MV-4-11 (cell line): ENCODE results near the gene SPOP.
"Not testable (repeated sequence)": the region's sequence is repeated elsewhere in the genome, so short reads cannot be mapped to it uniquely, and the experiment has no call there.

Source experiments
- DNase-seq: peaks from one replicate; lab custom pipeline; 2025; lab: John Stamatoyannopoulos, UW

SPOP gene

DNA sequence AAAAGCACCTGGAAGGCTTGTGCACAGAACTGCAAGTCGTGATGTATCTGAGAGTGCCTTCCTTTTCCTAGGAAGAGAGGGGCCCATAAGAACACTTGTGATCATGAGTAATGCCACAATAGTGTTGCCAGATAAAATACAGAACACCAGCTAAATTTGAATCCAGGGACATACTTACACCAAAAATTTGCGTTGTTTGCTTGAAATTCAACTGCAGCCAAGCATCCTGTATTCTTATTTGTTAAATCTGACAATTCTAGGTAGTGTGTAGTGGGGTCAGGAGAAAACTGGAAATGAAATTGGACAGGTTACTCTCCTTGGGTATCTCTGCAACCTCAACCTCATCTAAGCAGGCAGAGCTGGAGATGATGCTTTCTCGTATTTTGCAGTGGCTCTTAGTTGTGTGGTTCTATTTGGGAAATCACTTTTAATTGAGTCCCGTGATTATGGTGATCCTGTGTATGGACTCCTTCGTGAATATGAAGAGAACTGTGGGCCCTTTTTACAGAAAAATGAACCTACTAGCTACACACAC, 17.9 kb upstream of the SPOP start:
- DNase-seq: no peak

DNA sequence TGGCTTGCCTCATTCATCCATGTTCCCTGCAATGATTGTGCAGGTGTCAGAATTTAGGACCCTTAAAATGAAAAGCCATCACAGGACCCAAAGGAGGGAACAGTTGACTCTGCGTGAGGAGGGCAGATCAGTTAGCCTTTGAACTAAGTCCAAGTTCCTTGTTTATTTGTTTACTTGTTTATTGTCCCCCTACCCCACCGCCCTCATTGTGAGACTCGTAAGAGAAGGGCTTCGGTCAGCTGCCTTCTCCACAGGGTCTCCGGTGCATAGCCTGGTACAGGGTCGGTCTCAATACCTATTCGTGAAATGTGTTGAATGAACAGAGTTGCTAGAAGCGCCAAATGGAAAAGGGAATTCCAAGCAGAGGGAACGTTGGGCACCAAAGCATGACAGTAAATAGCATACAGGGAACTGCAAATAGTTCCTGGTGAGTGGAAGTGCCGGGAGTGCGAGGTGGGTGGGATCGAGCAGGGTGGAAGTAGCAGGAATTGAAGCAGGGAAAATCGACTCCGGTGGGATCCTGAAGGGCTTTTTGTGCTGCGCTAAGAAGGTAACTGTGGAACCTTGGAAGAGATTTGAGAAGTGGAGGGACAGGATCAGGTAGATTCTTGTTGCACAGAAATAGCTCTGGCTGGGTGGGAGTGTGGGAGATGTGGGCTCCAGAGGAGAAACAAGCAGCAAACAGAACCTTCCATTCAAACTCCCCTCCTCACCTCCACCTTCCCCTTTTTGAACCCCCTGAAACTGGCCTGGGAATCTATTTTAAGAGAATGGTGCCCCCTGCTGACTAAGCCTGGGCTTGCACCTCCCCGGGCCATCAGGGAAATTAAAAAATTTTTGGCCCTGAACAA, 17.2 kb upstream of the SPOP start:
- peak; percentile 52 for DNase-seq

DNA sequence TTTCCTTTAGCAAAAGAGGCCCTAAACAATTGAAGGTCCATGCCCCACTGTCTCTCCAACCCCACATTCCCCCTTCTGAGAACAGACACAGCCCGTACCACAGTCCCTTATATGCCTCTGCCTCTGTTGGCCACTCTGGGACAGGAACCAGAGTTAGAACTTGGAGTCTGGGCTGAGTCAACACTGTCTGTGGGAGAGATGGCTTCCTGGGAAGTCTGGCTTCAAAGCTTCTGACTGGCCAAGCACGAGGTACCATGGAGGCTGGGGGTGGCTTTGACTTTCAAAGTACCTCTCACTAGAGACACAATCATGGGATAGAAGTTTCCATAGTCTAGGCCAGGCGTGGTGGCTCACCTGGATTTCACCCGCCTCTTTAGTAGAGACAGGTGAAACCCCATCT, 14.9 kb upstream of the SPOP start:
- no peak for DNase-seq

DNA sequence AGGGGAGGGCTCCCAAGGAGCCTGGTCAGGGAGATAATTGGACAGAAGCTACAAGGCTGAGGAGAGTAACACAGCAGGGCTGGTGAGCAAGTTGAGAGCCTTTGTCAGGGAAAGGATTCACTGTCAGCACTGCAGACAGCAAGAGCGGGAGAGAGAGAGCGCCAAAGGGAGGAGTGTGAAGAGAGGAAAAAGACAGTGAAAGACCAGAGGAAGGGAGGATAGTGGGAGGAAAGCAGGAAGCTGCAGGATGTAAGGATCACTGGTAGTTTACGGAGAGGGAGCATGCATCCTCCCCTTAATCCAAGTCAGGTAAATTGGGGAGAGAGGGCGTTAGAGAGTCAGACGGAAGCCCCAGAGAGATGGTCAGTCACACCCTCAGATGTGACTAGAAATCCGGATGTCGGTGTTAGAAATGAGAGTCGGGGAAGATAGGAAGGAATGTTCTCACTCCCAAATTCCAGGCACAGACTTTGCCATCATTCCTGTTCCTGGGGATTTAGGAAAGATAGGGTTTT, 13.8 kb upstream of the SPOP start:
- no peak for DNase-seq

DNA sequence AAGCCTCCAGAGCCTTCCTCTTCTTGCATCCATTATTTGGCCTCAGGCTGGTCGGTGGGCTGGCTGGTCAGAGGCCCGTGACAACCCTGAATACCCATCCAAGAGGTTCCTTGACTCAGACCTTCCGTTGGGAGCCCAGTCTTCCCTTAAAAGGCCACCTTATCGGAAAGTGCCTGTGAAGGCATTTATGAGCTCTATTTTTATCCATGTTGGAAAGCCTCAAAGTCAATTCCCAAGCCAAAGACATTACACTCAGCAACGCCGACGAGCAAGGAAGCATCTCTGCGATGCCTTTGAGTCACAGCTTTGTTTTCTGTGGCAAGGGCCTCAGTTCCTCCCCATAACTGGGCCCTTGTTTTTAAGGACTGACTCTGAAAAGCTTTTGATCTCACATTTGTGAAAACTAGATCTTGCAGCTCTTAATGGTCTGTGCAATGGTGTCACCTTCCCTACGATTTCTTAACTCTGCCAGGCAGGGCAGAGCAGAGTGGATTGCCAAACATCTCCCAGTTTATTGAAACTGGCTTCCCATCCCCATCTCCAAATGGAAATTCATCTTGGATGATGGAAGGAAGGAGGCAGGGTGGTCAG, 13.3 kb upstream of the SPOP start:
- no peak for DNase-seq

DNA sequence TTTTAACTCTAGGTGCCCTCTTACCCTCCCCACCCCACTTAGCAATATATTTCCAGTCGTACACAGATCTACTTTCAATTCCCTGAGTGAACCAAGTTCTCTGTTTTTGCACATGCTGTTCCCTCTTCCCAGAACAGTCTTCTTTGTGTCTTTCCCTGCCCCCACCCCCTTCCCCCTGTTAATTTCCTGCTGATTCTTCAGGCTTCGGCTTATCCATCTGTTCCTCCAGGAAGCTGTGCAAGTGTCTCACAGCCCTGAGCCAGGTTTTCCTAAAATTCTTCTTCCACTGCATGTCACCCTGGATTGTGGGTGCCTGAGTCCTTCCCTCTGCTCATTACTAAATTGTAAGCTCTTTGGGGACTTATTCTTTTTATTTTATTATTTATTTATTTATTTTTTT, 12.4 kb upstream of the SPOP start:
- DNase-seq: no peak

DNA sequence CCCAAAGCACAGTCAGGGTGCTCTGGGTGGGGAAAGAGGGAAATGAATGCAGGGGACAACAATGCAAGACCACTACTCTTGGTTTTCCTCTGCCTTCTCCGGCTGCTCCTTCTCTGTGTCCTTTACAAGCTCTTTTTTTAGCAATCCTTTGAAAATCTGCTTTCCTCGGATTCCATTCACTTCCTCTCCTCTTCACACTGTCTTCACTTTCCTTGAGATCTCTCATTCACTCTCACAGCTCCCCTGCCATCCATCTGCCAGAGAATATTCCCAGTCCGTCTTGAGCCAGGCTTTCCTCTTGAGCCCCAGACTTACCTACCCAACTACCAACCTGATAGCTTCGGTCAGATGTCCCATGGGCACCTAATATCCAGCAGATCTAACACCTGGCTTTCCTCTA, 11.0 kb upstream of the SPOP start:
- DNase-seq: no peak

DNA sequence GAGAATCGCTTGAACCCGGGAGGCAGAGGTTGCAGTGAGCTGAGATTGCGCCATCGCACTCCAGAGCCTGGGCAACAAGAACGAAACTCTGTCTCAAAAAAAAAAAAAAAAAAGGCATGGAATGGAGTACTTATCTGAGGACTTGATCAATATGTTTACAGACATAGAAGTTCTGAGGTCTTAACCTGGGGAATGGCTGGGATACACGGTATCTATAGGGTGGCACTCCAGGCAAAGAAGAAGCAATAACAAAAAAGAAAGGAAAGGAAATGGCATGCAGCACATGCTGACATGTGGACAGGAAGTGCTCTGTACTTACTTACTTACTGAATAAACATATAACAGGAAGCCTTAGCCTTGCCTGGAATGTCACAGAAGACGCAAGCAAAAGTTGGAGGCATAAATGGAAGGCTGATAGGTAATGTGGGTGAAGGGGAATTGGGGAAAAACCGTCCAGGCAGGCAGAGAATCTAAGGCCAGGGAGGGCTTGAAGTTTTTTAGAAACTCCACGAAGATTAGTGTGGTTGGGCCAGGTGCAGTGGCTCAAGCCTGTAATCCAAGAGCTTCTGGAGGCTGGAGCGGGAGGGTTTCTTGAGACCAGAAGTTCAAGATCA, 10.1 kb upstream of the SPOP start:
- DNase-seq: peak; percentile 56

DNA sequence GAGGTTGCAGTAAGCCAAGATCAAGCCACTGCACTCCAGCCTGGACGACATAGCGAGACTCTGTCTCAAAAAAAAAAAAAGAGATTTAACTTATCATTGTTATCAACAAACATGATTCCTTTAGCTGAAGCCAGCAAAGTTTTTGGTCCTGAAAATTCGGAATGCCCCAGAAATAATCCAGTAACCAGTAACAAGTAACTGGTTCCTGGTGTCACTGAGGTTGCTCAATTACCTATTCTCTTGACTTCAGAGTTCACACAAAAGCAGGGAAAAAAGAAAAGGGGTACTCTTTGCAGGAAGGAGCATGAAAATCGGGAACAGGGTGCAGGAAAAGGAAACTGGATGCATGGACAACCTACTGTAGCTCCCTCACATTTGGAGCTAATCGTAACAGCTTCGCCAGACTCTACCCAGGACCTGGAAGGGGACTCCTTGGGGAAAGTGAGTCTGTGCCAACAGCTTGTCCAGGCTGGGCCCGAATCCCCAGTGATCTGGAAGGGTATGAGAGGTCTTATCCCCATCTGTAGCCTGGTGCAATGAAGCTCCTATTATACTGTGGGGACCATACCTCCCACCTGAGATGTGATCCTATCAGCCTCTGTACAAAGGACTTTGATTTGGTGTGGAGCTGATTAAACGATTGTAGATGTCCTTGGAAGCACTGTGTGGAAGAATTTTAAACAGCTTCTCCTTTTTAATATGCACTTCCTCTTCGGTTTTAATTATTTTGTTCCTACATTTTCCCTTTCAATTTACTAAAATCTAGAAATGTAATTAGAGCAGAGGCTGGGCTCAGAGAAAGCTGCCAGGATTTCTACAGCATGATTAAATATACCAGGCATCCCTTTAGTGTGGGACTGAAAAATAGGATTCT, 3.4 kb upstream of the SPOP start:
- DNase-seq: peak; percentile 27

DNA sequence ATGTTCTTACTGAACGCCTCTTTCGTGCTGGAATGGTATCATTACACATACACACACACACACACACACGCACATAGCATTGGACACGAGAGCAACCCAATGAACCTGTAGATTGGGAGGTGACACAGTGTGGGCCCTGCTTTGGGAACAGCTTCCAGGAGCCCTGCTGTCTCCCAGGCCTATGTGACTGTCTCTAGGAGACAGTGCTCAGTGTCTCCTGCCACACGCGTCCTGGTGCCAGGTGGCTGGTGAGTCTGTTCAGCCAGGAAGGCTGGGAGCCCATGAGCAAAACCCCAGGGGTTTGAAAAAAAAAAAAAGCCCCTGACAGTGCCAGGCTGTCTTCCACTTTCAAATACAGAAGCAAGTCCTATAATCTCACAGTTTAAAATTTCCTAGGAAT, 2.4 kb upstream of the SPOP start:
- DNase-seq: no peak

DNA sequence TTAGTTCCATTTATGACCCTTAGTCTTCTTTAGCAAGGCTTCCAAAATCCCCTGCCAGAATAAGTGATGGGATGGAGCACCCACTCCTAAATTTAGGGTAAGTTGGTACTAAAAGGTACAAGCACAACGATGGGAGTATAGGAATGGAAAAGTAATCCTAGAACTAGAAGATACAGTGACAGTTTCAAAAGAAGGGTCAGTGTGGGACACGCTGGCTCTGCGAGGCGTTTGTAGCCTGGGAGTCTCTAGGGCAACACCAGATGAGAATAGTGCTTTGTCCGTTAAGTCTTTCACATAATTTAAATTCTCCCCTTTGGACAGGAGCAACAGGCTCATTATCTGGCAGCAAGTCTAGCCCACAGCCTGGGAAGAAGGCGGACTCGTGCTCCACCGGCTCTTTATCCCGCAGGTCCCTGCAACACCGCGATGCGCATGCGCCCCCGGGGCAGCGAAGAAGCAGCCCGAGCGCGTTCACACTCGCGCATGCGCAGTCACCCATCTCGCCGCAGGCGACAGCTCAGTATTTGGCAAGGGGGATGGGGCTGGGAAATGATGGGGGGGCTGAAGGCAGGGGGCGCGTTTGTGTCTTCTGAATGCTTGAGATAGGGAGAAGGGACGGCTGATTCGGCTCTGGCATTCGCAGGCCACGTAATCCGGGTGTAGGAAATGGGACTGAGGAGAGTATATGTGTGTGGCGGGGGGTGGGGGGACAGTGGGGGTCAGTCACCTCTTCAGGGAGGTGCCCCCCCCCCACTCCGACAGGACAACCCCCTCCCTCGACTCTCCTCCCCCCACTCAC, 564 bp downstream of the SPOP start:
- DNase-seq: peak; percentile 85

DNA sequence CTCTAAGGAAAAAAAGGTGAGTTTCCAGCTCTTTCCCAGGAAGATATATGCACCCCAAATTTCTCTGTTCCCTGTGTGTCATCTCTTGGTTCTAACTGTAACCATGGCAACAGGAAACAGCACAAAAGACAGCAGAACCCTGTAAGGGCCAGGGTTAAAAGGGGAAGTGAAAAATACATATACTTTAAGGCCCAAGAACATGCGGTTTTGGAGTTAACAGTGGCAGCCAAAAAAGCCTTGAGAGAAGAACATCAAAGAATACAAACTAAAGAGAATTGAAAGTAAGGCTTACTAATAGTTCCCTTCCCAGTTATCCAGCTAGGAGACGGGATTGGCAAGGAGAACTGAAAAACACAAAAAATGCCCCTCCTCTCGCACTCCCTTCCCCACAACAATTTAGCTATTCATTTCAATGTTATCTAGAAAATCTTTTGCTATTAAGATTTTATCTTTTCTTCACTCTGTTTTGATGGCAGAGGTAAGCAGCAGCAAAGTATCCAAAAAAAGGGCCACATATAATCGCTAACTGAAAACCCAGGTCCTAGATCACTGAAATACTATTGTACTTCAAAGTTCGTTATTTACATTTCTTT, 1.5 kb downstream of the SPOP start:
- peak; percentile 99 for DNase-seq

DNA sequence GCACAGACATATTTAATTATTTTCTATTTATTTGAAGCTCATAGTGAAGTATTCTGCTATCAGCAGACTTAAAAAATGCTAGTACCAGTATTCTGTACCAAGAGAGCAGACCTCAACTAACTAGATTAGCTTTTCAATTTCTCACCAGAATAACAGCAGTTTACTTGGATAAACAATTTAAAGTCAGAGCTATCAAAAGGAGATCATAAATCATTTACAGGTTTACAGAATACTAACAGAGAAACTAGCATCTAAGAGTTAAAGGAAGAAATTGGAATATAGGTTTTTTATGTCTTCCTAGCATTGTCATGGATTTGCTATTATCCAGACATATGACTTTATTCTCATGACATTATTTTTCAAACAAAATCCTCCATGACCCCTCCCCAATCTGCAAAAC, 3.4 kb downstream of the SPOP start:
- DNase-seq: no peak

DNA sequence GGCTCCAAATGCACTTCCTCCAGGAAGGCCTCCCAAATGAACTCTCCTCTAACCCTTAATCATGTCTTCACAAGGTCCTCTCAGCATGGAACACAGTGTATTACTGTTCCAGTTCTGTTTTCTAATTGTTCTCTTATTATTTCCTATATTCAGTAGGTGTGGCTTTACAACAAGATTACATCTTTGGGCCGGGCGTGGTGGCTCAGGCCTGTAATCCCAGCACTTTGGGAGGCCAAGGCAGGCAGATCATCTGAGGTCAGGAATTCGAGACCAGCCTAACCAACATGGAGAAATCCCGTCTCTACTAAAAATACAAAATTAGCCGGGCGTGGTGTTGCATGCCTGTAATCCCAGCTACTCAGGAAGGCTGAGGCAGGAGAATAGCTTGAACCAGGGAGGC, 4.2 kb downstream of the SPOP start:
- not testable (repeated sequence) for DNase-seq

DNA sequence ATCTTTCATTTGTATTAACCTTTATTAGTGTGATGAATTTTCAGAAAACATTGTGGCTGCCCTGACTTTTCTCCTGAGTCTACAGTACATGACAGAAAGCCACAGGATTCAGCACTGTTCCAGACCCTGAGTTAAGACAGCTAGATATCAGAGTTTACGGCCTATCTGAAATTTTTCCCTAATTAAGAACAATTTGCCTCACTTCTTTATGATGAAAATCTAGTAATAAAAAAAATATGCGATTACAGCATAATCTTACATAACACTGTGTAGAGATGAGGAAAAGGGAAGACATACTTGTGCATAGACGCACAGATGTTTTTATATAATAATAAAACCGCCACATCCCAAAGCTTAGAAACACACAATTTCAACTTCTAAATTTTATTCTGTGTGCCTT, 7.3 kb downstream of the SPOP start:
- DNase-seq: no peak

DNA sequence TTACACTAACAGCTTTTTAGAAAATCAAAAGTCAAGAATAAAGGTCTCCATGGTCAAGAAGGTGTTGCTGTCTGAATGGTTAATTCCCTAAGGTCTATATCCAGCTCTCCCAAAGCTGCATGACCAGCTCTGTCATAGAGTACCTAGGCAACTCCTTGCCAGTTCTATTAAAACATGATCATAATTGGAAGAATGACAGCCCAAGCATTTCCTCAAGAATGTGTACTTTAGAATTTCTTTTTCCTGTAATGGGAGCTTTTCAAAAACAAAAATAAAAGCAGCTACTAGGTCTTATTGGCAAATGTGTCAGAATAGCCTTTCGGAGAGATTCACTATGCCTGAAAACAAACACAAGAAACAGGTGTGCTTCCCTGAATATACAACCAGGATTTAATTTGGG, 7.9 kb downstream of the SPOP start:
- DNase-seq: no peak

DNA sequence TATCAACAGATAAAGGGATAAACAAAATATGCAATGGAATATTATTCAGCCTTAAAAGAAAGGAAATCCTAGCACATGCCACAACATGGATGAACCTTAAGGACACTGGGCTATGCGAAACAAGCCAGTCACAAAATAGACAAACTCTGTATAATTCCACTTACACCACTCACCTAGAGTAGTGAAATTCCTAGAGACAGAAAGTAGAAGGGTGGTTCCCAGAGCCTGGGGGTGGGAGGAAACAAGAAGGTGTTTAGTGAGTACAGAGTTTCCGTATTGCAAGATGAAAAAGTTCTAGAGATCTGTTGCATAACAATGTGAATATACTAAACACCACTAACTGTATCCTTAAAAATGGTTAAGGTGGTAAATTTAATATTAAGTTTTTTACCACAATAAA, 10.0 kb downstream of the SPOP start:
- DNase-seq: no peak

DNA sequence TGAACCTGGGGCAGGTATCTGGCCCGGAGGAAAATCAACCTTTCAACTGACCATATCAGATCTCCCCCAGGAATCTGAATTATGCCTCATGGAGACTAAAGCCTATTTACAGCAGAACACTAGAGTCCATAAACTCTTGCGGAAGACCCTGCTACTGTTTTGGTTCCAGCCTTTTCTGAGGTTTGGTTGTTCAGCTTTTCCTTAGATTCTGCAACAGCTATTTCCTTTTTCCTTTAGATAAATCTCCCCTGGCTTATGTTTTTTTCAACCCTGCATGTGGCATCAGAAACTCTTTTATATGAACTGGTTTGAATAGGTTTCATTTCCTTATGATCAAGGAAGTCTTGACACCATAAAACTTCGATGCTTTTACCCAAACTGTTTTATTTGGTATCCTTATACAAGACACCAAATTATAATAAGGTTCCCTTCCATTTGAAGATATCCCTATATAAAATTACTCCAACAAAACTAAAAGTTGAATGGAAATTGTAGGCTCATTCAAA, 13.1 kb downstream of the SPOP start:
- DNase-seq: peak; percentile 71

DNA sequence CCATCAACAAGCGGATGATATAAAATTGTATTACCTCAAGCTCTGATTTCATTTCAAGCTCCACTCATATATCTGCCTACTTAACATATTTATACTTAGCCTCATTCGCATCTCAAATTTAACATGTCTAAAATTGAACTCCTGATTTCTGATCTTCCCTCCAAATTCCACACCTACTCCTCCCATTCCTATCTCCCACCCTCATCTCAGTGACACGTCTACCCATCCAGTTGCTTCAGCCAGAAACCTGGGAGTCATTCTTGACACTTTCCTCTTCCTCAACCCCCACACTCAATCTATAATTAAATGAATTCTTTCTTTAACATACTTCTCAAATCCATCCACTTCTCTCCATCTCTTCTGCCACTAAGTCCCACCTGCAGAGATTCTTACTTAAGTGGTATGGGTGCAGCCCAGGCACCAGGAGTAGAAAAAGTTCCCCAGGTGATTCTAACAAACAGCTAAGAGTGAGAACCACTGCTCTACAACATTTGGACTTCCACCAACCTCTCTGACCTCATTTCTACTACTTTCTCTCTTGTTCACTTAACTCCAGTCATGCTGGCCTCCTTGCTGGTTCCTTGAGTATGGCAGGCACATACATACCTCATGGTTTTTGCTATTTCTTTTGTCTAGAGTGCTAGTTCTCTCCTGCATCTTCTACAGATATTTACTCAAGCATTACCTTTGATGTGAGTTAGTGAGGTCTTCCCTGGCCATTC, 18.1 kb downstream of the SPOP start:
- DNase-seq: no peak

DNA sequence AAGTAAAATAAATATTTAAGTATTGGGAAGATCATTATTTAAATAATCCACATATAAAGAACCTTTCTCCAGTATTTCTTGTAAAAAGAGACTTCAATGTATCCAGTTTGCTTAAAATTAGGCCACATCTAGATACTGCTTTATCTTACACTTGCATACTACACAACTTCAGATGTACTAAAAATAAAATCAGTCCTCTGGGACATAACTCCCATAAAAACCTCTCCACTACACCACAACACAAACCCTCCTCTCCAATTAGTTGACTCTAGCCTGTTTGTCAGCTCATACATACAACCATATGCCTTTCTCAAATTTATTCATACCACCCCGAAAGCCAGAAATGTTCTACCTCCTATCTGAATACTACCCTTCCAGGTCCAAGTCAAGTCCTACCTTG, 21.6 kb downstream of the SPOP start:
- no peak for DNase-seq
